Measurements from ENCODE around the gene UNK. TPM values are rescaled to one million over a fixed set of nuclear protein-coding genes. Genes with fewer than 3 reads are reported as not detected.

UNK gene
- total and polyA plus RNA-seq, 9 of the 15 experiments (the other 6 are each of a cell fraction or from before 2014, with no cell fraction given) = 12.8 to 38.6 (median 24.8) TPM

DNA sequence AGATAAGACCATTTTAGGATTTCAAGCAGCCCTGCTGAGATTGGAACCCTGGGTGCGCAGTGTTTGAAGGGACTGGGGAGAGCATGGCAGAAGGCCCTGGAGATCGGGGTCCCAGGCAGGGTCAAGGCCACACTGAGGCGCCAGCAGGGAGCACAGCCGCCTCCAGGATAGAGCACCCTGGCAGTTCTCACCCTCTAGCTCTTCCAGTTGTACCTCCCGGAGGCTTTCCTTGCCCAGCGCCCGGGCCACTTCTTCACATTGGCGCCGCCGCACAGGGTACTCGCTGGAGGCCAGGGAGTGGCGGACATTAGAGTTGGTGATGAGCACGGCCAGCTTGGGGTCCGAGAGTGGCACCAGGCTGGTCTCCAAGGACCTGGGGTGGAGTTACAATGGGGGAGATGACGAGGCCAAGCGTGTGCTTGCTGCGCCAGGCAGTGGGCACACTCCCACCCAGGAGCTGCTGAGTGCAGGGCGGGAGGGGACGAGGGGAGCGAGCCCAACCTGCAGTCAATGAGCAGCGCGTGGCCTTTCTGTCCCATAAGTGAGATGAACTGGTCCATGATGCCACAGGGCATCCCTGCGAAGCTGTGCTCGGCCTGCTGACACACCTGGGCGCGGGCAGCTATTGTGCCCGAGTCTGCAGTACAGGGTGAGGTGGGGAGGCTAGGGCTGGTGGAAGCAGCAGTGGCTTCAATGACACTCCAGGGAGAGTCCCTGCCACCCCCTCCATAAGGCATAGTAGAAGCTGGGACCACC, 21.9 kb upstream of the UNK start:
- no peak overlapping the region for H2AFZ ChIP-seq (ENCODE audit: low read depth, low read length)
- CTCF ChIA-PET (ENCODE audit: low intra/inter-chr PET ratio) = interaction anchor here (0.7 kb wide), 1 partner anchor 82 kb away, joined by 3 read pairs; no protein-coding TSS in a partner anchor
- TF ChIP-seq NFRKB (IDR thresholded peaks at IDR 0.05; ENCODE audit: low read depth) (no peak), GTF2E2 (tag; IDR thresholded peaks at IDR 0.05) (no peak), CBX3 (IDR thresholded peaks at IDR 0.05; ENCODE audit: borderline replicate concordance in 1 of 2, low read length in 2 of 2) (no peak), ZBTB7A (IDR thresholded peaks at IDR 0.05; ENCODE audit: borderline replicate concordance, control insufficient read depth, low read depth, low read length) (no peak), HDAC8 (tag; IDR thresholded peaks at IDR 0.05) (no peak), HDAC3 (IDR thresholded peaks at IDR 0.05; ENCODE audit: borderline replicate concordance, partially characterized antibody) (no peak), GATAD2A (IDR thresholded peaks at IDR 0.05) (no peak)
- TF ChIP-seq, protein P1, sequence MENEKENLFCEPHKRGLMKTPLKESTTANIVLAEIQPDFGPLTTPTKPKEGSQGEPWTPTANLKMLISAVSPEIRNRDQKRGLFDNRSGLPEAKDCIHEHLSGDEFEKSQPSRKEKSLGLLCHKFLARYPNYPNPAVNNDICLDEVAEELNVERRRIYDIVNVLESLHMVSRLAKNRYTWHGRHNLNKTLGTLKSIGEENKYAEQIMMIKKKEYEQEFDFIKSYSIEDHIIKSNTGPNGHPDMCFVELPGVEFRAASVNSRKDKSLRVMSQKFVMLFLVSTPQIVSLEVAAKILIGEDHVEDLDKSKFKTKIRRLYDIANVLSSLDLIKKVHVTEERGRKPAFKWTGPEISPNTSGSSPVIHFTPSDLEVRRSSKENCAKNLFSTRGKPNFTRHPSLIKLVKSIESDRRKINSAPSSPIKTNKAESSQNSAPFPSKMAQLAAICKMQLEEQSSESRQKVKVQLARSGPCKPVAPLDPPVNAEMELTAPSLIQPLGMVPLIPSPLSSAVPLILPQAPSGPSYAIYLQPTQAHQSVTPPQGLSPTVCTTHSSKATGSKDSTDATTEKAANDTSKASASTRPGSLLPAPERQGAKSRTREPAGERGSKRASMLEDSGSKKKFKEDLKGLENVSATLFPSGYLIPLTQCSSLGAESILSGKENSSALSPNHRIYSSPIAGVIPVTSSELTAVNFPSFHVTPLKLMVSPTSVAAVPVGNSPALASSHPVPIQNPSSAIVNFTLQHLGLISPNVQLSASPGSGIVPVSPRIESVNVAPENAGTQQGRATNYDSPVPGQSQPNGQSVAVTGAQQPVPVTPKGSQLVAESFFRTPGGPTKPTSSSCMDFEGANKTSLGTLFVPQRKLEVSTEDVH (IDR thresholded peaks at IDR 0.05; ENCODE audit: low read depth, partially characterized antibody) = no peak
- TF ChIP-seq, protein P2, sequence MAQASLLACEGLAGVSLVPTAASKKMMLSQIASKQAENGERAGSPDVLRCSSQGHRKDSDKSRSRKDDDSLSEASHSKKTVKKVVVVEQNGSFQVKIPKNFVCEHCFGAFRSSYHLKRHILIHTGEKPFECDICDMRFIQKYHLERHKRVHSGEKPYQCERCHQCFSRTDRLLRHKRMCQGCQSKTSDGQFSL (CRISPR knock-in tag; IDR thresholded peaks at IDR 0.05) = no peak
- TF ChIP-seq, protein P2 (tag; IDR thresholded peaks at IDR 0.05) = no peak
- TF ChIP-seq, protein P3, sequence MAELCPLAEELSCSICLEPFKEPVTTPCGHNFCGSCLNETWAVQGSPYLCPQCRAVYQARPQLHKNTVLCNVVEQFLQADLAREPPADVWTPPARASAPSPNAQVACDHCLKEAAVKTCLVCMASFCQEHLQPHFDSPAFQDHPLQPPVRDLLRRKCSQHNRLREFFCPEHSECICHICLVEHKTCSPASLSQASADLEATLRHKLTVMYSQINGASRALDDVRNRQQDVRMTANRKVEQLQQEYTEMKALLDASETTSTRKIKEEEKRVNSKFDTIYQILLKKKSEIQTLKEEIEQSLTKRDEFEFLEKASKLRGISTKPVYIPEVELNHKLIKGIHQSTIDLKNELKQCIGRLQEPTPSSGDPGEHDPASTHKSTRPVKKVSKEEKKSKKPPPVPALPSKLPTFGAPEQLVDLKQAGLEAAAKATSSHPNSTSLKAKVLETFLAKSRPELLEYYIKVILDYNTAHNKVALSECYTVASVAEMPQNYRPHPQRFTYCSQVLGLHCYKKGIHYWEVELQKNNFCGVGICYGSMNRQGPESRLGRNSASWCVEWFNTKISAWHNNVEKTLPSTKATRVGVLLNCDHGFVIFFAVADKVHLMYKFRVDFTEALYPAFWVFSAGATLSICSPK (IDR thresholded peaks at IDR 0.05; ENCODE audit: borderline replicate concordance) = no peak
- H3K9ac ChIP-seq (ENCODE audit: insufficient read depth in 1 of 2, low read depth in 2 of 2, low read length in 2 of 2) = peak overlapping the region in 1 of 2 experiments; percentile 65; a peak in 1 of 4 replicates
- DNase-seq (ENCODE audit: extremely low read depth in 1 of 4, low spot score in 3 of 4) = no peak
- WGBS (ENCODE audit: insufficient coverage, low coverage, missing lambda C conversion rate) = 92% methylated on average over 21 of the region's 27 CpGs
- no peaks in the 10 kb centered on the region for H3K79me2 ChIP-seq (ENCODE audit: control insufficient read depth, insufficient read depth, low read length)
- no peak overlapping the region for H3K4me3 ChIP-seq
- no peak for FAIRE-seq
- no TSS peak for BruUV-seq (replicated peaks)
- peaks cover 4% of the 10 kb centered on the region for H3K9me1 ChIP-seq (ENCODE audit: control insufficient read depth, insufficient read depth, low read length)
- no peaks in the 10 kb centered on the region; the same call in 1 of the 2 replicates for H4K20me1 ChIP-seq (replicated peaks; ENCODE audit: control insufficient read depth, insufficient read depth, low read length)
- no peak overlapping the region for H3K4me2 ChIP-seq (ENCODE audit: insufficient read depth, low read length)
- in situ Hi-C loops (cut with MboI) (no loop called here), intact Hi-C loops (cut with micrococcal nuclease) (loop anchor here (5.0 kb wide), 1 partner anchor 85 kb away; no protein-coding TSS in a partner anchor)
- POLR2A ChIA-PET = interaction anchor here (0.5 to 14.7 kb wide), 7 partner anchors 9 to 131 kb away, joined by 3 to 464 read pairs (median 6); a partner anchor contains a TSS
- no peak overlapping the region for H3K27ac ChIP-seq (ENCODE audit: extremely low read depth, low read depth, low read length)
- H3K9me3 ChIP-seq (replicated peaks; ENCODE audit: control insufficient read depth, insufficient read depth, low read depth, low read length) = no peaks in the 10 kb centered on the region
- peaks cover 12 to 49% of the 10 kb centered on the region in 2 experiments for H3K4me1 ChIP-seq (replicated peaks in 1 of 2; ENCODE audit: control insufficient read depth in 2 of 2, insufficient read depth in 2 of 2, low read length in 2 of 2)
- no peaks in the 10 kb centered on the region for H3K36me3 ChIP-seq (ENCODE audit: control insufficient read depth, insufficient read depth, low read length)
- H3K27me3 ChIP-seq (ENCODE audit: control insufficient read depth in 2 of 2, insufficient read depth in 2 of 2, low read length in 2 of 2) = no peaks in the 10 kb centered on the region
- ATAC-seq = no peak
